Natural killer cell (primary cell): Measurements from ENCODE around the gene C21orf91. TPM values are rescaled to one million over a fixed set of nuclear protein-coding genes. Genes with fewer than 3 reads are reported as not detected.
A peak's percentile ranks its signal among the peaks of the same experiment; 100 is the strongest.

Experiments used
- ATAC-seq, 3 donors: fragments of 150-1000 bp in 2 of 3; fragments of 200-7000 bp in 1 of 3; cut with Tn5 transposase; 1 replicate in 1 of 3; 2 replicates in 2 of 3; pipeline ENCODE4 v1.10.0; 2021; ENCODE audit warnings: mild to moderate bottlenecking in 2 of 3, moderate library complexity in 2 of 3
- DNase-seq, 2 donors: peaks; one replicate each; pipeline versions ENCODE4 v3.0.0 to v3.0.0-alpha.2; 2013 to 2021; ENCODE audit warnings: mixed read lengths in 1 of 2
- H3K27ac ChIP-seq: one replicate; pipeline ENCODE4 v1.5.1; 2013; ENCODE audit warnings: mild to moderate bottlenecking, low read length
- H3K27me3 ChIP-seq: one replicate; pipeline ENCODE4 v1.6.1; 2013; ENCODE audit warnings: low read length; ENCODE audit not compliant: control insufficient read depth, insufficient read depth
- H3K36me3 ChIP-seq: one replicate; pipeline ENCODE4 v1.6.1; 2013; ENCODE audit warnings: low read length; ENCODE audit not compliant: control insufficient read depth, insufficient read depth
- H3K4me1 ChIP-seq: one replicate; pipeline ENCODE4 v1.6.1; 2013; ENCODE audit warnings: low read length; ENCODE audit not compliant: control insufficient read depth, insufficient read depth
- H3K4me3 ChIP-seq: one replicate; pipeline ENCODE4 v1.5.1; 2013; ENCODE audit warnings: low read length
- H3K9me3 ChIP-seq: one replicate; pipeline ENCODE4 v1.6.1; 2013; ENCODE audit warnings: low read length; ENCODE audit not compliant: control insufficient read depth, insufficient read depth
- H3K27ac Mint-ChIP-seq, 2 donors: one replicate each; pipeline ENCODE4 v1.8.0; 2022; ENCODE audit warnings: mild to moderate bottlenecking in 2 of 2, mixed read lengths in 2 of 2, moderate library complexity in 1 of 2
- H3K27me3 Mint-ChIP-seq, 2 donors: one replicate each; pipeline ENCODE4 v1.8.0; 2022; ENCODE audit warnings: low read depth in 2 of 2, mixed read lengths in 2 of 2
- H3K36me3 Mint-ChIP-seq: one replicate; pipeline ENCODE4 v1.8.0; 2022; ENCODE audit warnings: mixed read lengths
- H3K4me1 Mint-ChIP-seq, 2 donors: one replicate each; pipeline ENCODE4 v1.8.0; 2022; ENCODE audit warnings: mixed read lengths in 2 of 2
- H3K4me3 Mint-ChIP-seq: one replicate; pipeline ENCODE4 v1.8.0; 2022; ENCODE audit warnings: mild to moderate bottlenecking, moderate library complexity, mixed read lengths
- H3K9me3 Mint-ChIP-seq, 2 donors: one replicate each; pipeline ENCODE4 v1.8.0; 2022; ENCODE audit warnings: mixed read lengths in 2 of 2
- WGBS: methylation state at CpG from one replicate; pipeline ENCODE4 v1.1.7; 2013; ENCODE audit warnings: missing lambda C conversion rate; ENCODE audit not compliant: insufficient coverage; 5-methylcytosine and 5-hydroxymethylcytosine counted together
- intact Hi-C: fragments of 100-400 bp; cut with micrococcal nuclease; formaldehyde crosslinking; loops from one replicate; pipeline ENCODE4 v1.14.2; 2022
- total RNA-seq, 4 donors: library from RNA; stranded (reverse); fragments of 120-200 nt in 1 of 4; gene quantifications; one replicate each; pipeline versions ENCODE4 v1.2.3 to v1.2.4, GENCODE V29; 2013 to 2022
- TF ChIP-seq, protein P1 (sequence below): fragments of 200-600 bp; IDR thresholded peaks from one replicate; pipeline ENCODE4 v1.8.0; 2022; ENCODE audit warnings: antibody characterized with exemption

Gene C21orf91
- total RNA-seq, 3 donors from 2014 or later (not counting 1 experiment from before 2014, with no cell fraction given) = 40.9 to 59.4 (median 46.4) TPM

DNA sequence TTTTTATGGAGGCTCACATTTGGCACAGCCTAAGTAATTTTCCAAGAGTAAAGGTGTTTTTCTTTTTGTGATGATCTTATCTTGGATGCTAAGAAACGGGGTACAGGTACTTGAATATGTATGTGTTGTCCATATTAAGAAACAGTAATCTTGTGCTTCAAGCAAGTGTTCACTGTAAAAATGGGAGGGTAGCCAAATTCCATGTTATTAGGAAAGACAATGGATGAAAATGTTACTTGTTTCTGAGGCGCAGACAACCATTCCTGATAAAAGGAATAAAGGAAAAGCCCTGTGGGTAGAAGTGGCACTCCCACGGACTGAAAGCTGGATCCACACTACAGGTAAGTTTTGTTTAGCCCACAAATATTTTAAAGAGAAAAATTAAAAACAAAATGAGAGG is 15.6 kb downstream of the C21orf91 start:
- H3K9me3 Mint-ChIP-seq = peaks cover 2 to 4% of the 10 kb centered on the region in 2 donors
- H3K27me3 ChIP-seq = no peaks in the 10 kb centered on the region
- WGBS = 90% methylated on average over 3 of the region's 3 CpGs
- H3K9me3 ChIP-seq = peaks cover 8% of the 10 kb centered on the region
- H3K36me3 ChIP-seq = peaks cover 18% of the 10 kb centered on the region
- H3K4me3 Mint-ChIP-seq = no peak overlapping the region
- no peak for DNase-seq
- intact Hi-C loops = no loop called here
- TF ChIP-seq, protein P1, sequence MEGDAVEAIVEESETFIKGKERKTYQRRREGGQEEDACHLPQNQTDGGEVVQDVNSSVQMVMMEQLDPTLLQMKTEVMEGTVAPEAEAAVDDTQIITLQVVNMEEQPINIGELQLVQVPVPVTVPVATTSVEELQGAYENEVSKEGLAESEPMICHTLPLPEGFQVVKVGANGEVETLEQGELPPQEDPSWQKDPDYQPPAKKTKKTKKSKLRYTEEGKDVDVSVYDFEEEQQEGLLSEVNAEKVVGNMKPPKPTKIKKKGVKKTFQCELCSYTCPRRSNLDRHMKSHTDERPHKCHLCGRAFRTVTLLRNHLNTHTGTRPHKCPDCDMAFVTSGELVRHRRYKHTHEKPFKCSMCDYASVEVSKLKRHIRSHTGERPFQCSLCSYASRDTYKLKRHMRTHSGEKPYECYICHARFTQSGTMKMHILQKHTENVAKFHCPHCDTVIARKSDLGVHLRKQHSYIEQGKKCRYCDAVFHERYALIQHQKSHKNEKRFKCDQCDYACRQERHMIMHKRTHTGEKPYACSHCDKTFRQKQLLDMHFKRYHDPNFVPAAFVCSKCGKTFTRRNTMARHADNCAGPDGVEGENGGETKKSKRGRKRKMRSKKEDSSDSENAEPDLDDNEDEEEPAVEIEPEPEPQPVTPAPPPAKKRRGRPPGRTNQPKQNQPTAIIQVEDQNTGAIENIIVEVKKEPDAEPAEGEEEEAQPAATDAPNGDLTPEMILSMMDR = no peak
- peak overlapping the region; percentile 40 to 67 for H3K27ac Mint-ChIP-seq
- peaks cover 11% of the 10 kb centered on the region for H3K36me3 Mint-ChIP-seq
- ATAC-seq = no peak
- H3K27me3 Mint-ChIP-seq = no peaks in the 10 kb centered on the region
- no peak overlapping the region for H3K27ac ChIP-seq
- H3K4me3 ChIP-seq = no peak overlapping the region
- H3K4me1 ChIP-seq = no peaks in the 10 kb centered on the region
- H3K4me1 Mint-ChIP-seq = peaks cover 52 to 60% of the 10 kb centered on the region in 2 donors

DNA sequence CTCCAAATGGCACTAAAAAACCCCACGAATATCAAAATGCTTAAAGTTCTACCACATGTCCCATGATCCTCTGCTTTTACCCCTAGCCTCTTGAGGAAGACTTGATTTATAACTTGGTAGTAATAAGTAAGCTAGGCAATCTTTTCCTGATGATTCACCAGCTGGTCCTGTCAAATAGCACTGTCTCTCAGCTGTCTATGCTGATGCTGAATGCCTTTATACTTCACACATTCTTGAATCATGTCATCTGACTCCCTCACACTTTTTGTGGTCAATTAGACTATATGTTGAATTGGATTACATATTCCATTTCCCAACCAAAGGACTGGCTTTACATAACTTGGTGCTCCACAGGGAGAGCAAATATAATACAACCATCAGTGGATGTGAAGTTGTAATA is 16.6 kb downstream of the C21orf91 start:
- ATAC-seq (peak in 1 of 3 donors; percentile 40), DNase-seq (no peak)
- Histone ChIP-seq H3K4me3 (no peak overlapping the region), H3K36me3 (peaks cover 11% of the 10 kb centered on the region), H3K27ac (no peak overlapping the region), H3K9me3 (no peaks in the 10 kb centered on the region), H3K4me1 (no peaks in the 10 kb centered on the region), H3K27me3 (no peaks in the 10 kb centered on the region)
- Mint-ChIP-seq H3K4me3 (no peak overlapping the region), H3K9me3 (peaks cover 2 to 3% of the 10 kb centered on the region in 2 donors), H3K27me3 (no peaks in the 10 kb centered on the region), H3K27ac (peak overlapping the region; percentile 67 to 84), H3K4me1 (peaks cover 47 to 56% of the 10 kb centered on the region in 2 donors), H3K36me3 (peaks cover 4% of the 10 kb centered on the region)
- intact Hi-C loops = no loop called here
- TF ChIP-seq, protein P1 = no peak
- no CpG with 5 or more reads among the region's 1 CpG for WGBS

GRCh38 chr21:17799414-17800164 is 19.6 kb downstream of the C21orf91 start:
- intact Hi-C loops = no loop called here
- TF ChIP-seq, protein P1 = no peak
- Histone ChIP-seq H3K4me3 (no peak overlapping the region), H3K4me1 (peaks cover 9% of the 10 kb centered on the region), H3K27ac (peak overlapping the region; percentile 78), H3K9me3 (no peaks in the 10 kb centered on the region), H3K36me3 (peaks cover 24% of the 10 kb centered on the region), H3K27me3 (no peaks in the 10 kb centered on the region)
- 71% methylated on average over 2 of the region's 6 CpGs for WGBS
- DNase-seq (peak in 1 of 2 donors; percentile 68), ATAC-seq (peak; percentile 71 to 85 (median 82))
- Mint-ChIP-seq H3K27ac (peak overlapping the region; percentile 59 to 76), H3K4me1 (peaks cover 51 to 55% of the 10 kb centered on the region in 2 donors), H3K4me3 (peak overlapping the region; percentile 4), H3K36me3 (no peaks in the 10 kb centered on the region), H3K27me3 (no peaks in the 10 kb centered on the region), H3K9me3 (no peaks in the 10 kb centered on the region)
